ENCODE data around the gene TGFBRAP1.

The TGFBRAP1 gene

DNA sequence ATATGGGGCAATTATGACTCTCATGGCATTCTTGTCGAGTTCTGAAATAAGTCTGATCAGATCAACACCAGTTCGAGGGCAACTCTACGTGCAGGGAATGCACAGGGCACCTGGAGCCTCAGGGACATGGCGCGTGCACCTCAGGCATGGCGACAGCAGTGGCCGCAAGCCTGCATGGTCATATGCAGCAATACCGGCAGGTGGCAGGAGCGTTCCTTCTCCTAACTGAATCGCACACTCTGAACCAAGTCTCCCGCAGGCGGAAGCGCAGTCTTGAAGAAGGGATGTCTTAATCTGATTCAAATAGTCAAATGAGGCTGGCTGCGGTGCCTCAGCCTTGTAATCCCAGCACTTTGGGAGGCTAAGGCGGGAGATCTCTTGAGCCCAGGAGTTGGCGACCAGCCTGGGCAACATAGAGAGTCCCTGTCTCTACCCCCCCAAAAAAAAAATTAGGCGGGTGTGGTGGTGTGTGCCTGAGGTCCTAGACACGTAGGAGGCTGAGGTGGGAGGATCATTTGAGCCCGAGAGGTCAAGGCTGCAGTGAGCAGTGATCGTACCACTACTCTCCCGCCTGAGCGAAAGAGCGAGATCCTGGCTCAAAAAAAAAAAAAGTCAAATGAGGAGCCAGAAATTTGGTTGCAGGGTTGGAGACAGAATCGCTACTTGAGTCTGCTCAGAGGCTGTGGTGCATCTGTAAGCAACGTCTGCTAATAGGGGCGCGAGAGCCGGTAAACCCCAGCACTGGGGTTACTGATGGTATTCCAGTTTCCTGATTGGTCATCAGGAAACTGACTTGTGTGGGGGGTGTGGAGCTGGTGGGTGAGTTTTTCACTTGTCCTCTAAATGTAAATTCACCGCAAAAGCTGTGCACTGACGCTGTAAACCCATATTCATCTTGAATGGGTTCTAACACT, 40.5 kb upstream of the TGFBRAP1 start:
- H3K27me3 Mint-ChIP-seq (ENCODE audit: low read depth) = peaks cover 6% of the 10 kb centered on the region
- peaks cover 48% of the 10 kb centered on the region for H3K36me3 Mint-ChIP-seq (ENCODE audit: low read depth)
- peaks cover 44% of the 10 kb centered on the region for H3K4me1 Mint-ChIP-seq
- no peaks in the 10 kb centered on the region for H3K9me3 Mint-ChIP-seq
- H3K4me3 Mint-ChIP-seq = no peak overlapping the region
- peak overlapping the region in 2 of 3 experiments; percentile 17 to 20 for H3K27ac Mint-ChIP-seq
- TF ChIP-seq CTCF (IDR thresholded peaks at IDR 0.05; ENCODE audit: unreplicated experiment in 3 of 3) = peak; percentile 89 to 95 (median 90)

DNA sequence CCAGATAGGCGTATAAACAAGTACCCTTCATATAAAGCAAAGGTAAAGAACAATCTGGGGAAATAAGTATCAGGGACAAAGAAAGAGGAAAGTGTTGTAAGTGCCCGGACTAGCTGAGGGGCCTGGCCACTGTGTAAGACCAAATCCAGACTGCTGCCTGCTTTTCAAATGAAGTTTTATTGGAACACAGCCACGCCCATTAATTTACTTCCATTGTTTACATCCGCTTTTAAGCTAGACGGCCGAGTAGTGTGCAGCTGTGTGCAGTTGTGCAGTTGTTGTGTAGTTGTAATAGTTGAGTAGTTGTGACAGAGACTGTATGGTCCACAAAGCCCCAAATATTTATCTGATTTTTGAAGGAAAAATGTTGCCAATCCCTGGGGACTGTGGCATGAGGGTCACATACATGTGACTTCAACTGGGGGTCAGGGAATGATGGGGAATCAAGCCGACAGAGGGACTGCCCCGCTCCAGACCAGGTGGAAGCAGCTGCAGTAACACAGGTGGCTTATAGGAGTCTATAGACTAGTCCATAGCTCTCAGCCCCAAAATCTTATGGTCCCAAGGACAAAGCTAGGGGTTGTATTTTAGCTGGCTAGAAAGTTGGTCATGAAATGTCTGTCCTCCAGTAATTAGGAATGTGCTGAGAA, 39.3 kb upstream of the TGFBRAP1 start:
- Mint-ChIP-seq H3K9me3 (no peaks in the 10 kb centered on the region), H3K36me3 (ENCODE audit: low read depth) (peaks cover 40% of the 10 kb centered on the region), H3K4me3 (no peak overlapping the region), H3K4me1 (peaks cover 33% of the 10 kb centered on the region), H3K27me3 (ENCODE audit: low read depth) (peaks cover 6% of the 10 kb centered on the region), H3K27ac (no peak overlapping the region)
- no peak for TF ChIP-seq CTCF (IDR thresholded peaks at IDR 0.05; ENCODE audit: unreplicated experiment in 3 of 3)

GRCh38 chr2:105365206-105365605, 35.7 kb upstream of the TGFBRAP1 start:
- TF ChIP-seq CTCF (IDR thresholded peaks at IDR 0.05; ENCODE audit: unreplicated experiment in 3 of 3) = no peak
- H3K36me3 Mint-ChIP-seq (ENCODE audit: low read depth) = peaks cover 51% of the 10 kb centered on the region
- H3K4me3 Mint-ChIP-seq = no peak overlapping the region
- peaks cover 7% of the 10 kb centered on the region for H3K4me1 Mint-ChIP-seq
- H3K9me3 Mint-ChIP-seq = no peaks in the 10 kb centered on the region
- no peak overlapping the region for H3K27ac Mint-ChIP-seq
- H3K27me3 Mint-ChIP-seq (ENCODE audit: low read depth) = peaks cover 6% of the 10 kb centered on the region

- H3K27me3 Mint-ChIP-seq (ENCODE audit: low read depth) = peaks cover under 1% of the 10 kb centered on the region
- no peak overlapping the region for H3K4me3 Mint-ChIP-seq
- H3K4me1 Mint-ChIP-seq = peaks cover 4% of the 10 kb centered on the region
- H3K36me3 Mint-ChIP-seq (ENCODE audit: low read depth) = peaks cover 49% of the 10 kb centered on the region
- TF ChIP-seq CTCF (IDR thresholded peaks at IDR 0.05; ENCODE audit: unreplicated experiment in 3 of 3) = no peak
- no peaks in the 10 kb centered on the region for H3K9me3 Mint-ChIP-seq
- H3K27ac Mint-ChIP-seq = no peak overlapping the region
Measured at GRCh38 chr2:105364436-105365139, 35.1 kb upstream of the TGFBRAP1 start.

DNA sequence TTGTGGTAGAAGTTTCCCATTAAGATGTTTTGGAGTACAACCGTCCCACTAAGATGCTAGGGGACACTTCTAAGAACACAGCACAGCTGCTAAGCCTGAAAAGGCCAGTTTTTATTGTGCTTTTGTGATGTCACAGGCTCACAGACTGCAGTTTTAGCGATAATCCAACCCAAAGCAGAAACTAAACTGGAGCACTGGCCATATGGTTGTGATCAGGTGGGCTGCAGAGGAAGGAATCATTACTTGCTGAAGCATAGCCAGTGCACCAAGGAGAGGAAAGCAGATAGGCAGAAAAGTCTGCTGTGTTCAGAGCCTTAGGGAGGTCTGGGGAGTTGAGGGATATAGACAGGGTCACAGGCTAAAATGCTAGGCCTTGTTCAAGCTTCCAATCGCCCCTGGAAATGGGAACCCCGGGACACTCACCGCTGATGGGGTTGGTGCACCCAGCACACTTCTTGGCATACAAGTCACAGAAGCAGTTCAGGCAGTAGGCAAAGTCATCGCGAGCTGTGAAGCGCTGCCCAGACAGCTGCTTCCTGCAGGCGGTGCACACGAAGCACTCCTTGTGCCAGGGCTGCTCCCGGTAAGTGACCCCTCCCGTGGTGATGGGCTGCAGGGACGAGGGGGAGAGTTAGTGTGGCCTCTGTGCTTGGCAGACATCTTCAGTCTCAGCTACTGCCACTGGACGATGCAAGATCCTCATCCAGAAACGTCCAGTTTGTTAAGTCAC, 33.5 kb upstream of the TGFBRAP1 start:
- H3K4me3 Mint-ChIP-seq = no peak overlapping the region
- no peak for TF ChIP-seq CTCF (IDR thresholded peaks at IDR 0.05; ENCODE audit: unreplicated experiment in 3 of 3)
- H3K9me3 Mint-ChIP-seq = no peaks in the 10 kb centered on the region
- H3K4me1 Mint-ChIP-seq = peaks cover 4% of the 10 kb centered on the region
- H3K27me3 Mint-ChIP-seq (ENCODE audit: low read depth) = no peaks in the 10 kb centered on the region
- peaks cover 57% of the 10 kb centered on the region for H3K36me3 Mint-ChIP-seq (ENCODE audit: low read depth)
- H3K27ac Mint-ChIP-seq = peak overlapping the region in 1 of 3 experiments; percentile 28

All from nephron (organoid).